Measurements from ENCODE around the gene GASK1A. TPM values are rescaled to one million over a fixed set of nuclear protein-coding genes. Genes with fewer than 3 reads are reported as not detected.
"Not testable (repeated sequence)": the region's sequence is repeated elsewhere in the genome, so short reads cannot be mapped to it uniquely, and the experiment has no call there.

Gene GASK1A
- total RNA-seq, 2 donors from 2014 or later: 0.12 TPM; not detected in 1

- Mint-ChIP-seq H3K27me3 (ENCODE audit: low read depth) (no peaks in the 10 kb centered on the region), H3K27ac (no peak overlapping the region), H3K4me3 (no peak overlapping the region), H3K4me1 (ENCODE audit: low read depth) (peaks cover 14% of the 10 kb centered on the region), H3K36me3 (ENCODE audit: insufficient read depth in 2 of 2) (no peaks in the 10 kb centered on the region), H3K9me3 (no peaks in the 10 kb centered on the region)
- ATAC-seq (replicated peaks in 1 of 2) (no peak), DNase-seq (no peak)
Observed at GRCh38 chr3:42964266-42964665, 14.8 kb upstream of the GASK1A start.

GRCh38 chr3:42970557-42970956 is 8.6 kb upstream of the GASK1A start:
- Mint-ChIP-seq H3K4me3 (no peak overlapping the region), H3K9me3 (peaks cover 9 to 10% of the 10 kb centered on the region in 2 donors), H3K27ac (no peak overlapping the region), H3K4me1 (ENCODE audit: low read depth) (no peaks in the 10 kb centered on the region), H3K36me3 (ENCODE audit: insufficient read depth in 2 of 2) (peaks cover 10 to 11% of the 10 kb centered on the region in 2 donors), H3K27me3 (ENCODE audit: low read depth) (no peaks in the 10 kb centered on the region)
- no peak for ATAC-seq (replicated peaks in 1 of 2)
- no peak for DNase-seq

- Mint-ChIP-seq H3K27ac (no peak overlapping the region), H3K36me3 (ENCODE audit: insufficient read depth in 2 of 2) (peaks cover 10 to 13% of the 10 kb centered on the region in 2 donors), H3K27me3 (ENCODE audit: low read depth) (no peaks in the 10 kb centered on the region), H3K4me1 (ENCODE audit: low read depth) (no peaks in the 10 kb centered on the region), H3K4me3 (no peak overlapping the region), H3K9me3 (peaks cover 9 to 14% of the 10 kb centered on the region in 2 donors)
- DNase-seq (no peak), ATAC-seq (replicated peaks in 1 of 2) (no peak)
Observed at GRCh38 chr3:42970976-42971772, 7.9 kb upstream of the GASK1A start.

- not testable (repeated sequence) for DNase-seq; ATAC-seq (replicated peaks in 1 of 2); H3K4me3 Mint-ChIP-seq; H3K27ac Mint-ChIP-seq; H3K4me1 Mint-ChIP-seq (ENCODE audit: low read depth)
- Mint-ChIP-seq H3K27me3 (ENCODE audit: low read depth) (peaks cover 24% of the 10 kb centered on the region), H3K36me3 (ENCODE audit: insufficient read depth in 2 of 2) (peaks cover 12 to 16% of the 10 kb centered on the region in 2 donors), H3K9me3 (peaks cover 9 to 14% of the 10 kb centered on the region in 2 donors)
Observed at GRCh38 chr3:42974906-42975305, 4.2 kb upstream of the GASK1A start.

- Mint-ChIP-seq H3K27ac (no peak overlapping the region), H3K36me3 (ENCODE audit: insufficient read depth in 2 of 2) (peaks cover 12 to 16% of the 10 kb centered on the region in 2 donors)
Observed at GRCh38 chr3:42975456-42975855, 3.7 kb upstream of the GASK1A start.

GRCh38 chr3:42975955-42976354 is 3.2 kb upstream of the GASK1A start:
- H3K27ac Mint-ChIP-seq: no peak overlapping the region
- H3K27me3 Mint-ChIP-seq (ENCODE audit: low read depth): peaks cover 34% of the 10 kb centered on the region
- H3K36me3 Mint-ChIP-seq (ENCODE audit: insufficient read depth in 2 of 2): peaks cover 12 to 16% of the 10 kb centered on the region in 2 donors
- DNase-seq (no peak), ATAC-seq (replicated peaks in 1 of 2) (no peak)
- peaks cover 9 to 14% of the 10 kb centered on the region in 2 donors for H3K9me3 Mint-ChIP-seq
- H3K4me3 Mint-ChIP-seq: no peak overlapping the region
- H3K4me1 Mint-ChIP-seq (ENCODE audit: low read depth): peaks cover 8% of the 10 kb centered on the region

More at GRCh38 chr3:42975456-42975855, 3.7 kb upstream of the GASK1A start:
- ATAC-seq (replicated peaks in 1 of 2): no peak
- Mint-ChIP-seq H3K4me1 (ENCODE audit: low read depth) (peaks cover 8% of the 10 kb centered on the region), H3K27me3 (ENCODE audit: low read depth) (peaks cover 29% of the 10 kb centered on the region), H3K4me3 (no peak overlapping the region), H3K9me3 (peaks cover 9 to 14% of the 10 kb centered on the region in 2 donors)
- DNase-seq: no peak

- no peak overlapping the region for H3K27ac Mint-ChIP-seq
- peaks cover 8% of the 10 kb centered on the region for H3K4me1 Mint-ChIP-seq (ENCODE audit: low read depth)
- peaks cover 39% of the 10 kb centered on the region for H3K27me3 Mint-ChIP-seq (ENCODE audit: low read depth)
- peaks cover 2 to 5% of the 10 kb centered on the region in 2 donors for H3K36me3 Mint-ChIP-seq (ENCODE audit: insufficient read depth in 2 of 2)
- H3K4me3 Mint-ChIP-seq: peak overlapping the region; percentile 38 to 77
- DNase-seq (no peak), ATAC-seq (replicated peaks in 1 of 2) (no peak)
- H3K9me3 Mint-ChIP-seq: peaks cover 0 to 6% of the 10 kb centered on the region in 2 donors
Observed at GRCh38 chr3:42980209-42980608, 1.1 kb downstream of the GASK1A start.

- Mint-ChIP-seq H3K27me3 (ENCODE audit: low read depth) (peaks cover 39% of the 10 kb centered on the region), H3K4me1 (ENCODE audit: low read depth) (peaks cover 8% of the 10 kb centered on the region), H3K36me3 (ENCODE audit: insufficient read depth in 2 of 2) (peaks cover 2 to 4% of the 10 kb centered on the region in 2 donors), H3K27ac (no peak overlapping the region), H3K9me3 (peaks cover 0 to 1% of the 10 kb centered on the region in 2 donors), H3K4me3 (no peak overlapping the region)
- ATAC-seq (replicated peaks in 1 of 2): no peak
- no peak for DNase-seq
Observed at GRCh38 chr3:42980909-42981308, 1.8 kb downstream of the GASK1A start.

- Mint-ChIP-seq H3K27me3 (ENCODE audit: low read depth) (peaks cover 31% of the 10 kb centered on the region), H3K4me3 (no peak overlapping the region), H3K9me3 (no peaks in the 10 kb centered on the region), H3K4me1 (ENCODE audit: low read depth) (peaks cover 8% of the 10 kb centered on the region), H3K36me3 (ENCODE audit: insufficient read depth in 2 of 2) (no peaks in the 10 kb centered on the region), H3K27ac (no peak overlapping the region)
- no peak for DNase-seq
- no peak for ATAC-seq (replicated peaks in 1 of 2)
Observed at GRCh38 chr3:42982645-42983412, 3.7 kb downstream of the GASK1A start.

GRCh38 chr3:42983927-42984326 is 4.8 kb downstream of the GASK1A start:
- Mint-ChIP-seq H3K4me3 (no peak overlapping the region), H3K4me1 (ENCODE audit: low read depth) (peaks cover 4% of the 10 kb centered on the region), H3K36me3 (ENCODE audit: insufficient read depth in 2 of 2) (no peaks in the 10 kb centered on the region), H3K27me3 (ENCODE audit: low read depth) (peaks cover 20% of the 10 kb centered on the region), H3K27ac (no peak overlapping the region), H3K9me3 (no peaks in the 10 kb centered on the region)
- ATAC-seq (replicated peaks in 1 of 2) (no peak), DNase-seq (no peak)

- Mint-ChIP-seq H3K27ac (no peak overlapping the region), H3K4me1 (ENCODE audit: low read depth) (no peaks in the 10 kb centered on the region), H3K36me3 (ENCODE audit: insufficient read depth in 2 of 2) (no peaks in the 10 kb centered on the region), H3K27me3 (ENCODE audit: low read depth) (peaks cover 17% of the 10 kb centered on the region), H3K9me3 (no peaks in the 10 kb centered on the region), H3K4me3 (no peak overlapping the region)
- DNase-seq (no peak), ATAC-seq (replicated peaks in 1 of 2) (no peak)
Observed at GRCh38 chr3:42984701-42985100, 5.6 kb downstream of the GASK1A start.

GRCh38 chr3:42988097-42988496 is 9.0 kb downstream of the GASK1A start:
- Mint-ChIP-seq H3K4me1 (ENCODE audit: low read depth) (no peaks in the 10 kb centered on the region), H3K36me3 (ENCODE audit: insufficient read depth in 2 of 2) (no peaks in the 10 kb centered on the region), H3K9me3 (no peaks in the 10 kb centered on the region), H3K27me3 (ENCODE audit: low read depth) (no peaks in the 10 kb centered on the region), H3K27ac (no peak overlapping the region), H3K4me3 (no peak overlapping the region)
- no peak for DNase-seq
- no peak for ATAC-seq (replicated peaks in 1 of 2)

GRCh38 chr3:42988566-42988965 is 9.5 kb downstream of the GASK1A start:
- no peak for ATAC-seq (replicated peaks in 1 of 2)
- no peak overlapping the region for H3K4me3 Mint-ChIP-seq
- H3K27me3 Mint-ChIP-seq (ENCODE audit: low read depth): no peaks in the 10 kb centered on the region

More at GRCh38 chr3:42988566-42988965, 9.5 kb downstream of the GASK1A start:
- H3K27ac Mint-ChIP-seq: no peak overlapping the region
- H3K4me1 Mint-ChIP-seq (ENCODE audit: low read depth): no peaks in the 10 kb centered on the region
- DNase-seq: no peak
- no peaks in the 10 kb centered on the region for H3K9me3 Mint-ChIP-seq
- no peaks in the 10 kb centered on the region for H3K36me3 Mint-ChIP-seq (ENCODE audit: insufficient read depth in 2 of 2)

All from activated T-cell treated with anti-CD3 and anti-CD28 coated beads, Interleukin-2, amount 50 U/mL, for 72 hours (primary cell).